Astrocyte (in vitro differentiated cells and primary cell): ENCODE results near the gene LGR6.

Source experiments
- CTCF ChIP-seq: IDR thresholded peaks from 2 replicates; pipeline ENCODE4 v1.5.1; 2011; ENCODE audit warnings: low read depth, mild to moderate bottlenecking, inconsistent platforms, low read length, moderate library complexity; ENCODE audit not compliant: insufficient read depth
- EZH2 ChIP-seq: IDR thresholded peaks from 2 replicates; pipeline ENCODE4 v1.6.1; 2012; ENCODE audit warnings: mild to moderate bottlenecking, low read length, inconsistent platforms; ENCODE audit not compliant: insufficient read depth

GRCh38 chr1:202266061-202266765 is 72.6 kb downstream of the LGR6 start:
- TF ChIP-seq CTCF, result no peak
- no peak for TF ChIP-seq EZH2
